Measurements from ENCODE around the gene SEL1L3. TPM values are rescaled to one million over a fixed set of nuclear protein-coding genes. Genes with fewer than 3 reads are reported as not detected.
A peak's percentile ranks its signal among the peaks of the same experiment; 100 is the strongest.

SEL1L3 gene
- polyA plus RNA-seq, 1 of the 3 experiments (the other 2 are of a cell fraction): 2.2 TPM

- TF ChIP-seq, protein P1, sequence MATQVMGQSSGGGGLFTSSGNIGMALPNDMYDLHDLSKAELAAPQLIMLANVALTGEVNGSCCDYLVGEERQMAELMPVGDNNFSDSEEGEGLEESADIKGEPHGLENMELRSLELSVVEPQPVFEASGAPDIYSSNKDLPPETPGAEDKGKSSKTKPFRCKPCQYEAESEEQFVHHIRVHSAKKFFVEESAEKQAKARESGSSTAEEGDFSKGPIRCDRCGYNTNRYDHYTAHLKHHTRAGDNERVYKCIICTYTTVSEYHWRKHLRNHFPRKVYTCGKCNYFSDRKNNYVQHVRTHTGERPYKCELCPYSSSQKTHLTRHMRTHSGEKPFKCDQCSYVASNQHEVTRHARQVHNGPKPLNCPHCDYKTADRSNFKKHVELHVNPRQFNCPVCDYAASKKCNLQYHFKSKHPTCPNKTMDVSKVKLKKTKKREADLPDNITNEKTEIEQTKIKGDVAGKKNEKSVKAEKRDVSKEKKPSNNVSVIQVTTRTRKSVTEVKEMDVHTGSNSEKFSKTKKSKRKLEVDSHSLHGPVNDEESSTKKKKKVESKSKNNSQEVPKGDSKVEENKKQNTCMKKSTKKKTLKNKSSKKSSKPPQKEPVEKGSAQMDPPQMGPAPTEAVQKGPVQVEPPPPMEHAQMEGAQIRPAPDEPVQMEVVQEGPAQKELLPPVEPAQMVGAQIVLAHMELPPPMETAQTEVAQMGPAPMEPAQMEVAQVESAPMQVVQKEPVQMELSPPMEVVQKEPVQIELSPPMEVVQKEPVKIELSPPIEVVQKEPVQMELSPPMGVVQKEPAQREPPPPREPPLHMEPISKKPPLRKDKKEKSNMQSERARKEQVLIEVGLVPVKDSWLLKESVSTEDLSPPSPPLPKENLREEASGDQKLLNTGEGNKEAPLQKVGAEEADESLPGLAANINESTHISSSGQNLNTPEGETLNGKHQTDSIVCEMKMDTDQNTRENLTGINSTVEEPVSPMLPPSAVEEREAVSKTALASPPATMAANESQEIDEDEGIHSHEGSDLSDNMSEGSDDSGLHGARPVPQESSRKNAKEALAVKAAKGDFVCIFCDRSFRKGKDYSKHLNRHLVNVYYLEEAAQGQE (IDR thresholded peaks at IDR 0.05; ENCODE audit: low read depth, low read length): no peak
- TF ChIP-seq CHD2 (IDR thresholded peaks at IDR 0.05; ENCODE audit: low read length, partially characterized antibody) (no peak), TAF1 (IDR thresholded peaks at IDR 0.05; ENCODE audit: borderline replicate concordance, low read depth, low read length) (no peak), RXRA (IDR thresholded peaks at IDR 0.05; ENCODE audit: borderline replicate concordance, low read depth) (no peak), MEF2A (IDR thresholded peaks at IDR 0.05; ENCODE audit: borderline replicate concordance, low read depth) (no peak)
Observed at GRCh38 chr4:25769251-25769650, 93.5 kb downstream of the SEL1L3 start (continued).

DNA sequence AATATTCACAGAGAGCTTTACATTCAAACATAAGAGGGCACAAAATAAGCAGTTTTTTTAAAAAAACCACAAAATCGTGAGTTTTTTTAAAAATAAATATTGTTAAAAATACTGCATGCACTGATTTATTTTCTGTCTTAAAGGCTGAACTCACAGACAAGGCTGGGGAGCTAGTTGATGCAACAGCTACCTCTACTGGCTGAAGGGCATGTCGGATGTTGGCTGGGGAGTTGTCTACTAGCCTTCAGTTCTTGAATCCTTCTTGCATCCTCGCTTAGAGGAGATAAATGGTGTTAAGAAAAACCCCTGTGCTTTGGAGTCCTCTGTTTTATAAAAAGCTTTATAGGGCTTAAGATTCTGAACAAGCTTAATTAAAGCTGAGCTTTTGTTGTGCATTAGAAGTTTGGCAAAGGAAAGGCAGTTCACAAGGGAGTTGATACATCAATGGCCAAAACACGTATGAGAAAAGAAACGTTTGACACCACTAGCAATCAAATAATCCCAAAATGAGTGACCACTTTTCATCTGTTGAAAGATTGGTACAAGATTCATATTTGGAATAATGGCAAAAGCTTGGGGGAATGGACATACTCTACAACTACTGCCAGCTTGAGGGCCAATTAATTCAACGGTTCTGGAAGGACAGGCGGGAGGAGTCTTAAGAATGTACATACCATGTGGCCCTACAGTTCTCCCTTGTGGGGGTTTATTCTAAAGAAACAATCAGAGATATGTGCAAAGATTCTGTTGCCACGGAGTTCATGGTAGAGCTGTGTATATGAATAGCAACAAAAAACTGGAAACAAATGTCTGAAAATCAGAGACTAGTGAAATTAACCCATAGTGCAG, 94.7 kb downstream of the SEL1L3 start:
- Histone ChIP-seq H3K4me2 (no peak overlapping the region), H4K20me1 (ENCODE audit: insufficient read depth) (no peaks in the 10 kb centered on the region), H3K9ac (no peak overlapping the region), H3K4me1 (ENCODE audit: control insufficient read depth in 1 of 2, insufficient read depth in 2 of 2, low read depth in 1 of 2, low read length in 1 of 2) (no peaks in the 10 kb centered on the region), H3K27ac (ENCODE audit: low read depth in 2 of 2, low read length in 1 of 2) (no peak overlapping the region), H3K9me2 (no peaks in the 10 kb centered on the region), H3K9me3 (no peaks in the 10 kb centered on the region), H3K36me3 (replicated peaks in 1 of 2; ENCODE audit: control insufficient read depth in 1 of 2, insufficient read depth in 2 of 2, low read length in 1 of 2) (no peaks in the 10 kb centered on the region), H3K4me3 (ENCODE audit: low read depth in 2 of 2, low read length in 1 of 2) (no peak overlapping the region), H2AFZ (ENCODE audit: low read depth) (no peak overlapping the region; the same call in 1 of the 2 replicates), H3F3A (replicated peaks; ENCODE audit: insufficient read depth) (peaks cover 2% of the 10 kb centered on the region), H3K27me3 (ENCODE audit: insufficient read depth) (no peaks in the 10 kb centered on the region), H3K79me2 (ENCODE audit: insufficient read depth) (no peaks in the 10 kb centered on the region)
- ChIA-PET CTCF (interaction anchor here (0.5 to 9.0 kb wide), 57 partner anchors 9 to 955 kb away, joined by 3 to 166 read pairs (median 3); partner anchors contain the start of gene ZCCHC4), POLR2A (no interaction called here)
- TF ChIP-seq ELF1 (IDR thresholded peaks at IDR 0.05) (no peak), SMC3 (IDR thresholded peaks at IDR 0.05; ENCODE audit: low read depth, low read length) (peak; percentile 89), RAD21 (IDR thresholded peaks at IDR 0.05; ENCODE audit: low read length) (peak; percentile 95), GATA2 (CRISPR knock-in tag; IDR thresholded peaks at IDR 0.05) (no peak), FOSL2 (IDR thresholded peaks at IDR 0.05; ENCODE audit: borderline replicate concordance, low read depth) (no peak), EP300 (IDR thresholded peaks at IDR 0.05; ENCODE audit: borderline replicate concordance in 1 of 2, low read depth in 1 of 2, low read length in 1 of 2) (no peak), TCF12 (IDR thresholded peaks at IDR 0.05) (no peak), GABPA (IDR thresholded peaks at IDR 0.05; ENCODE audit: low read depth) (no peak)
- TF ChIP-seq, protein P2, sequence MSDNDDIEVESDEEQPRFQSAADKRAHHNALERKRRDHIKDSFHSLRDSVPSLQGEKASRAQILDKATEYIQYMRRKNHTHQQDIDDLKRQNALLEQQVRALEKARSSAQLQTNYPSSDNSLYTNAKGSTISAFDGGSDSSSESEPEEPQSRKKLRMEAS (IDR thresholded peaks at IDR 0.05; ENCODE audit: low read depth): no peak
- TF ChIP-seq, protein P3, sequence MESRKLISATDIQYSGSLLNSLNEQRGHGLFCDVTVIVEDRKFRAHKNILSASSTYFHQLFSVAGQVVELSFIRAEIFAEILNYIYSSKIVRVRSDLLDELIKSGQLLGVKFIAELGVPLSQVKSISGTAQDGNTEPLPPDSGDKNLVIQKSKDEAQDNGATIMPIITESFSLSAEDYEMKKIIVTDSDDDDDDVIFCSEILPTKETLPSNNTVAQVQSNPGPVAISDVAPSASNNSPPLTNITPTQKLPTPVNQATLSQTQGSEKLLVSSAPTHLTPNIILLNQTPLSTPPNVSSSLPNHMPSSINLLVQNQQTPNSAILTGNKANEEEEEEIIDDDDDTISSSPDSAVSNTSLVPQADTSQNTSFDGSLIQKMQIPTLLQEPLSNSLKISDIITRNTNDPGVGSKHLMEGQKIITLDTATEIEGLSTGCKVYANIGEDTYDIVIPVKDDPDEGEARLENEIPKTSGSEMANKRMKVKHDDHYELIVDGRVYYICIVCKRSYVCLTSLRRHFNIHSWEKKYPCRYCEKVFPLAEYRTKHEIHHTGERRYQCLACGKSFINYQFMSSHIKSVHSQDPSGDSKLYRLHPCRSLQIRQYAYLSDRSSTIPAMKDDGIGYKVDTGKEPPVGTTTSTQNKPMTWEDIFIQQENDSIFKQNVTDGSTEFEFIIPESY (IDR thresholded peaks at IDR 0.05; ENCODE audit: borderline replicate concordance, low read depth): no peak
- TF ChIP-seq, protein P1 (IDR thresholded peaks at IDR 0.05; ENCODE audit: low read depth, low read length): no peak
- TF ChIP-seq, protein P4, sequence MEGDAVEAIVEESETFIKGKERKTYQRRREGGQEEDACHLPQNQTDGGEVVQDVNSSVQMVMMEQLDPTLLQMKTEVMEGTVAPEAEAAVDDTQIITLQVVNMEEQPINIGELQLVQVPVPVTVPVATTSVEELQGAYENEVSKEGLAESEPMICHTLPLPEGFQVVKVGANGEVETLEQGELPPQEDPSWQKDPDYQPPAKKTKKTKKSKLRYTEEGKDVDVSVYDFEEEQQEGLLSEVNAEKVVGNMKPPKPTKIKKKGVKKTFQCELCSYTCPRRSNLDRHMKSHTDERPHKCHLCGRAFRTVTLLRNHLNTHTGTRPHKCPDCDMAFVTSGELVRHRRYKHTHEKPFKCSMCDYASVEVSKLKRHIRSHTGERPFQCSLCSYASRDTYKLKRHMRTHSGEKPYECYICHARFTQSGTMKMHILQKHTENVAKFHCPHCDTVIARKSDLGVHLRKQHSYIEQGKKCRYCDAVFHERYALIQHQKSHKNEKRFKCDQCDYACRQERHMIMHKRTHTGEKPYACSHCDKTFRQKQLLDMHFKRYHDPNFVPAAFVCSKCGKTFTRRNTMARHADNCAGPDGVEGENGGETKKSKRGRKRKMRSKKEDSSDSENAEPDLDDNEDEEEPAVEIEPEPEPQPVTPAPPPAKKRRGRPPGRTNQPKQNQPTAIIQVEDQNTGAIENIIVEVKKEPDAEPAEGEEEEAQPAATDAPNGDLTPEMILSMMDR (IDR thresholded peaks at IDR 0.05): peak; percentile 96
- 46% methylated on average over 8 of the region's 8 CpGs for WGBS (ENCODE audit: low lambda C conversion rate)
- peak; percentile 73 for DNase-seq
